Nephron progenitor cell (in vitro differentiated cells): ENCODE measurements around the gene PCYT2.

Experiments used
- DNase-seq: peaks from one replicate; pipeline ENCODE4 v3.0.0; 2021
- H3K27ac Mint-ChIP-seq: 2 replicates; pipeline ENCODE4 v1.8.0; 2021; ENCODE audit warnings: mild to moderate bottlenecking, moderate library complexity, mixed read lengths
- H3K27me3 Mint-ChIP-seq: 2 replicates; pipeline ENCODE4 v1.8.0; 2021; ENCODE audit warnings: mild to moderate bottlenecking, low read depth, mixed read lengths; ENCODE audit not compliant: poor library complexity
- H3K36me3 Mint-ChIP-seq: 2 replicates; pipeline ENCODE4 v1.8.0; 2021; ENCODE audit warnings: low read depth, mixed read lengths
- H3K4me1 Mint-ChIP-seq: 2 replicates; pipeline ENCODE4 v1.8.0; 2021; ENCODE audit warnings: mixed read lengths
- H3K4me3 Mint-ChIP-seq: 2 replicates; pipeline ENCODE4 v1.8.0; 2021; ENCODE audit warnings: mild to moderate bottlenecking, moderate library complexity, mixed read lengths
- H3K9me3 Mint-ChIP-seq: 2 replicates; pipeline ENCODE4 v1.8.0; 2021; ENCODE audit warnings: mild to moderate bottlenecking, moderate library complexity, mixed read lengths
- CTCF ChIP-seq: fragments of 200-600 bp; sonication (generic); IDR thresholded peaks from 2 replicates; pipeline ENCODE4 v1.5.0; 2021; ENCODE audit warnings: antibody characterized with exemption

PCYT2 gene

GRCh38 chr17:81895400-81895799 is 15.8 kb downstream of the PCYT2 start:
- TF ChIP-seq CTCF: no peak
- H3K4me1 Mint-ChIP-seq: peaks cover 2% of the 10 kb centered on the region
- H3K4me3 Mint-ChIP-seq: no peak overlapping the region
- no peak for DNase-seq
- H3K36me3 Mint-ChIP-seq: peaks cover 26% of the 10 kb centered on the region
- H3K27me3 Mint-ChIP-seq: peaks cover 5% of the 10 kb centered on the region
- no peaks in the 10 kb centered on the region for H3K9me3 Mint-ChIP-seq
- peak overlapping the region; percentile 57 for H3K27ac Mint-ChIP-seq

GRCh38 chr17:81891303-81891552 is 20.0 kb downstream of the PCYT2 start:
- DNase-seq: no peak
- Mint-ChIP-seq H3K27ac (peak overlapping the region; percentile 99), H3K27me3 (no peaks in the 10 kb centered on the region), H3K4me3 (peak overlapping the region; percentile 92), H3K9me3 (no peaks in the 10 kb centered on the region), H3K4me1 (peaks cover 21% of the 10 kb centered on the region), H3K36me3 (peaks cover 36% of the 10 kb centered on the region)
- TF ChIP-seq CTCF: no peak

GRCh38 chr17:81890447-81891302 is 20.5 kb downstream of the PCYT2 start:
- peaks cover 37% of the 10 kb centered on the region for H3K36me3 Mint-ChIP-seq
- H3K4me3 Mint-ChIP-seq: peak overlapping the region; percentile 87
- no peak for TF ChIP-seq CTCF
- H3K9me3 Mint-ChIP-seq: no peaks in the 10 kb centered on the region
- peak overlapping the region; percentile 74 for H3K27ac Mint-ChIP-seq
- peak; percentile 42 for DNase-seq
- peaks cover 21% of the 10 kb centered on the region for H3K4me1 Mint-ChIP-seq
- H3K27me3 Mint-ChIP-seq: no peaks in the 10 kb centered on the region

GRCh38 chr17:81889602-81890001 is 21.6 kb downstream of the PCYT2 start:
- Mint-ChIP-seq H3K36me3 (peaks cover 40% of the 10 kb centered on the region), H3K4me3 (peak overlapping the region; percentile 87), H3K4me1 (peaks cover 21% of the 10 kb centered on the region), H3K27ac (peak overlapping the region; percentile 57), H3K27me3 (no peaks in the 10 kb centered on the region), H3K9me3 (no peaks in the 10 kb centered on the region)
- no peak for DNase-seq
- no peak for TF ChIP-seq CTCF

- peak overlapping the region; percentile 87 for H3K4me3 Mint-ChIP-seq
- peaks cover 21% of the 10 kb centered on the region for H3K4me1 Mint-ChIP-seq
- TF ChIP-seq CTCF: no peak
- H3K9me3 Mint-ChIP-seq: no peaks in the 10 kb centered on the region
- DNase-seq: no peak
- H3K36me3 Mint-ChIP-seq: peaks cover 45% of the 10 kb centered on the region
- peak overlapping the region; percentile 57 for H3K27ac Mint-ChIP-seq
- H3K27me3 Mint-ChIP-seq: no peaks in the 10 kb centered on the region
Observed at GRCh38 chr17:81888988-81889595, 22.1 kb downstream of the PCYT2 start.
